Endothelial cell of umbilical vein (primary cell): ENCODE measurements around the gene PDSS1.

Experiments
- EZH2 ChIP-seq: IDR thresholded peaks from 2 replicates; pipeline ENCODE4 v1.6.1; 2012; ENCODE audit warnings: borderline replicate concordance, low read depth, mild to moderate bottlenecking, moderate library complexity, low read length, inconsistent platforms; ENCODE audit not compliant: severe bottlenecking
- FOS ChIP-seq: IDR thresholded peaks from 2 replicates; pipeline ENCODE4 v1.6.1; 2011; ENCODE audit warnings: mild to moderate bottlenecking, low read length, moderate library complexity, borderline replicate concordance; ENCODE audit not compliant: insufficient read depth
- POLR2A ChIP-seq: IDR thresholded peaks from 2 replicates; pipeline ENCODE4 v1.6.1; 2012; ENCODE audit warnings: low read depth, mild to moderate bottlenecking, control low read depth, low read length
- TF ChIP-seq, protein P1 (sequence below), 2 donors: IDR thresholded peaks; 1 replicate in 1 of 2; 2 replicates in 1 of 2; pipeline ENCODE4 v1.5.1; 2011; ENCODE audit warnings: low read length in 2 of 2, mild to moderate bottlenecking in 2 of 2, moderate library complexity in 2 of 2, control low read depth in 1 of 2, inconsistent platforms in 1 of 2, low read depth in 1 of 2; ENCODE audit not compliant: insufficient read depth in 1 of 2; ENCODE audit errors: extremely low read depth in 1 of 2

- TF ChIP-seq POLR2A (no peak), FOS (no peak), EZH2 (no peak)
- TF ChIP-seq, protein P1, sequence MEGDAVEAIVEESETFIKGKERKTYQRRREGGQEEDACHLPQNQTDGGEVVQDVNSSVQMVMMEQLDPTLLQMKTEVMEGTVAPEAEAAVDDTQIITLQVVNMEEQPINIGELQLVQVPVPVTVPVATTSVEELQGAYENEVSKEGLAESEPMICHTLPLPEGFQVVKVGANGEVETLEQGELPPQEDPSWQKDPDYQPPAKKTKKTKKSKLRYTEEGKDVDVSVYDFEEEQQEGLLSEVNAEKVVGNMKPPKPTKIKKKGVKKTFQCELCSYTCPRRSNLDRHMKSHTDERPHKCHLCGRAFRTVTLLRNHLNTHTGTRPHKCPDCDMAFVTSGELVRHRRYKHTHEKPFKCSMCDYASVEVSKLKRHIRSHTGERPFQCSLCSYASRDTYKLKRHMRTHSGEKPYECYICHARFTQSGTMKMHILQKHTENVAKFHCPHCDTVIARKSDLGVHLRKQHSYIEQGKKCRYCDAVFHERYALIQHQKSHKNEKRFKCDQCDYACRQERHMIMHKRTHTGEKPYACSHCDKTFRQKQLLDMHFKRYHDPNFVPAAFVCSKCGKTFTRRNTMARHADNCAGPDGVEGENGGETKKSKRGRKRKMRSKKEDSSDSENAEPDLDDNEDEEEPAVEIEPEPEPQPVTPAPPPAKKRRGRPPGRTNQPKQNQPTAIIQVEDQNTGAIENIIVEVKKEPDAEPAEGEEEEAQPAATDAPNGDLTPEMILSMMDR (IDR thresholded peaks at IDR 0.05; ENCODE audit: extremely low read depth in 1 of 2, insufficient read depth in 1 of 2, low read depth in 1 of 2, low read length in 2 of 2) = no peak
Measured at GRCh38 chr10:26737730-26738129, 40.2 kb downstream of the PDSS1 start.
